ENCODE data around the gene PGBD5.

Gene PGBD5

DNA sequence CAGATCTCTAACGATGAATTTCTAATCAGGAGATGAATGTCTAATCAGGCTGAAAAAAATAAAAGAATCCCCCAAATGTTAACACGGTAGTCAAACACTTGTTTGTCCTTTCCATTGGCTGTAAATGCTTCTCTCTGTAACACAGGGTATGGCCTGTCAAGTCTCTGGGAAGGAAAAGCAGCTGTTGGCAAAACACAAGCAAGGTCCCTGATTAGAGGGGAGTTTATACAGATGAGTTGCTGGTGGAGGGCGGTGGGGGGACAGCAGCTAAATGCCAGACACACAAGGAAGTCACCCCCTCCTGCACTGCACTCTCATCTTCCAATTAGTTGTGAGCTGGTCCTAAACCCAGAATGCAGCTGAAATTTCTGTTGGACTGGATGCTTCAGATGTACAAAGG, 51.0 kb downstream of the PGBD5 start:
- TF ChIP-seq, protein P1, sequence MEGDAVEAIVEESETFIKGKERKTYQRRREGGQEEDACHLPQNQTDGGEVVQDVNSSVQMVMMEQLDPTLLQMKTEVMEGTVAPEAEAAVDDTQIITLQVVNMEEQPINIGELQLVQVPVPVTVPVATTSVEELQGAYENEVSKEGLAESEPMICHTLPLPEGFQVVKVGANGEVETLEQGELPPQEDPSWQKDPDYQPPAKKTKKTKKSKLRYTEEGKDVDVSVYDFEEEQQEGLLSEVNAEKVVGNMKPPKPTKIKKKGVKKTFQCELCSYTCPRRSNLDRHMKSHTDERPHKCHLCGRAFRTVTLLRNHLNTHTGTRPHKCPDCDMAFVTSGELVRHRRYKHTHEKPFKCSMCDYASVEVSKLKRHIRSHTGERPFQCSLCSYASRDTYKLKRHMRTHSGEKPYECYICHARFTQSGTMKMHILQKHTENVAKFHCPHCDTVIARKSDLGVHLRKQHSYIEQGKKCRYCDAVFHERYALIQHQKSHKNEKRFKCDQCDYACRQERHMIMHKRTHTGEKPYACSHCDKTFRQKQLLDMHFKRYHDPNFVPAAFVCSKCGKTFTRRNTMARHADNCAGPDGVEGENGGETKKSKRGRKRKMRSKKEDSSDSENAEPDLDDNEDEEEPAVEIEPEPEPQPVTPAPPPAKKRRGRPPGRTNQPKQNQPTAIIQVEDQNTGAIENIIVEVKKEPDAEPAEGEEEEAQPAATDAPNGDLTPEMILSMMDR (IDR thresholded peaks at IDR 0.05; ENCODE audit: control insufficient read depth, insufficient read depth, low read depth, low read length, missing control alignments), result no peak
- no peak overlapping the region for H3K4me3 ChIP-seq (ENCODE audit: control insufficient read depth, low read depth, low read length)
- no peak for DNase-seq (ENCODE audit: low read depth)

DNA sequence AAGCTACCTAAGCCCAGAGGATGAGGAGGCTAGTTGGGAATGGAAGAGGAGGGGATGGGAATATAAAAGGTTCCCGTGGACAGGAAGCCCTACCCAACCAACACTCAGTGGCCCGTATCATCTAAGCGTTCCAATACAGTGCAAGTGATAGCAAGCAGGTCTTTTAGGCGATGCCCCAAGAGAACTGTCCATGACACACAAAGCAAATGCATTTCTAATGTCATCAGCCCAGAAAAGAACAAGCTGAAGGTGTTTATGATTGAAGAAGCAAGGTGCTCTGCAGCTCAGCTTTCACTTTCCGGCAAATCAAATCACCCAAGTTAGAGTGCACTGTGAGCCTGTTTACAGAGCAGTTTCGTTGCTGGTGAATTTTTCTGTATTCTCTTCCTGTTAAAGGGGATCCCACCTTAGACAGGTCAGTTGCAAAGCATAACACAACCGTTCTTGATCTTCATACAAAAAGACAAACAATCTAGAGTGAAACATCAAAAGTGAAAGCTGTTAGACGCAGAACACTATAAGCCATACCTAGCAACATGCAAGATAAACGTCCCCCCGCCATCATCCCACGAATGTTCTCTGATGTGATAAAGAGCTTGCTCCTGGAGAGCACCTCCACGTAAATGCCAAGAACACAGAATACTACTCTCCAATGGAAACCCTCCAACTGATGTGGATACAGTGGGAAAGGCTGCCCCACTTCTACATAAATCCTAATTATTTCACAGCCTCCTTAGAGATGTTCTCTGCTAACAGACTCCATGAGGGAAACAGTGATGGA, 54.0 kb downstream of the PGBD5 start:
- no peak overlapping the region for H3K4me3 ChIP-seq (ENCODE audit: control insufficient read depth, low read depth, low read length)
- DNase-seq (ENCODE audit: low read depth), result no peak
- TF ChIP-seq, protein P1 (IDR thresholded peaks at IDR 0.05; ENCODE audit: control insufficient read depth, insufficient read depth, low read depth, low read length, missing control alignments), result no peak

DNA sequence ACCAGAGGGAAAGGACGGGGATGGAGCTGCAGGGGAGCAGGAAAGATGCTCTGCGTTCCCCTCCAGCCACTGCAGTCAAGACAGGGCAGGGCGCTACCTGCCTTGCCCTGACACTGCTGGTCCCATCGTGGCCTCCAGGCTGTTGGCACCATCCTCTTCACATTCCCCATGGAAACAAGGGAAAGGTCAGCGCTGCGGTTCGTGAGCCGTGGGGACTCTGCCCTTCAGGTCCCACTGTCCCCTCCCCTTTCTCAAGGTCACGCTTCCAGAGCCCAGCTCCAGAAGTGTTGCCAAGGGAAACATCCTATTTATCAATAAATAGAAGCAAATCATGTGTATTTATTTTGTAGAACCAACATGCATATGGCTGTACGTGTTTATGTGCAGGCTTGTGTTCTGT, 56.0 kb downstream of the PGBD5 start:
- H3K4me3 ChIP-seq (ENCODE audit: control insufficient read depth, low read depth, low read length), result no peak overlapping the region
- no peak for DNase-seq (ENCODE audit: low read depth)
- TF ChIP-seq, protein P1 (IDR thresholded peaks at IDR 0.05; ENCODE audit: control insufficient read depth, insufficient read depth, low read depth, low read length, missing control alignments), result no peak

DNA sequence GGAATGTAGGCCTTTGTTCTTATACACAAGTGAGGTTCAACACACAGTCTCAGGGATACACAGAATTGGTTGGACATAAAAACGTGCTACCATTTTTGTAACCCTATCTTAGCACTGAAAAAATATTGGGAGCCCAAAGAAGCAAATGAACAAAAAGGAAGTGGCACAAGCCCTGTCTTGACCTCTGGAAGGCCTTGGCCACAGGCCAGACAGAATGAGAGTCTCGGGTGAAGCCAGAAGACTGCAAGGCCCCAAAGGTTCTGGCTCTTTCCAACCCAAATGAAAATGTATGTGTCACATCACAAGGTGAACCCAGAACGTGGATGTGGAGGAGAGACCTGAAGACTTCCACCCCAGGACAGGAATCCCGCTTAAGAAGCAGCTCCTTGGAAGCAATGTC, 57.3 kb downstream of the PGBD5 start:
- H3K4me3 ChIP-seq (ENCODE audit: control insufficient read depth, low read depth, low read length), result no peak overlapping the region
- TF ChIP-seq, protein P1 (IDR thresholded peaks at IDR 0.05; ENCODE audit: control insufficient read depth, insufficient read depth, low read depth, low read length, missing control alignments), result no peak
- no peak for DNase-seq (ENCODE audit: low read depth)

DNA sequence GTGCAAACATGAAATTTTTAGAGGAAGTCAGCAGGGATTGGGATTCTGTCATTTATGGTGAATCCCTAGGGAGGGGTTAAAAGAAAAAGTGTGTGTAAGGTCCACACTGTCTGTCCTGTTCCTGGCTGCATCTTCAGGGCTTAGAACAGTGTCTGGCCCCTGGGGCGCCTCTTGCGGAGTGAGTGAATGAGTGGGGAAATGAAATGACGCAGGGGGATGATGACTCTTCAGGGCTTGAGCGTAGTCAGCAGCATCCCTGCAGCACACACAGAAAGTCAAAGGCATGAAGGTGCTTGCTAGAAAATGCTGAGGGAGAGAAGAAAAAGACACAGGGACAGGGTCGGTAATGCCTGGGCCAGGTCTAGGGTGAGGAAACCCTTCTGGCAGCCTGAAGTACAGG, 57.8 kb downstream of the PGBD5 start:
- peak; percentile 10 for DNase-seq (ENCODE audit: low read depth)
- TF ChIP-seq, protein P1 (IDR thresholded peaks at IDR 0.05; ENCODE audit: control insufficient read depth, insufficient read depth, low read depth, low read length, missing control alignments), result no peak
- no peak overlapping the region for H3K4me3 ChIP-seq (ENCODE audit: control insufficient read depth, low read depth, low read length)

DNA sequence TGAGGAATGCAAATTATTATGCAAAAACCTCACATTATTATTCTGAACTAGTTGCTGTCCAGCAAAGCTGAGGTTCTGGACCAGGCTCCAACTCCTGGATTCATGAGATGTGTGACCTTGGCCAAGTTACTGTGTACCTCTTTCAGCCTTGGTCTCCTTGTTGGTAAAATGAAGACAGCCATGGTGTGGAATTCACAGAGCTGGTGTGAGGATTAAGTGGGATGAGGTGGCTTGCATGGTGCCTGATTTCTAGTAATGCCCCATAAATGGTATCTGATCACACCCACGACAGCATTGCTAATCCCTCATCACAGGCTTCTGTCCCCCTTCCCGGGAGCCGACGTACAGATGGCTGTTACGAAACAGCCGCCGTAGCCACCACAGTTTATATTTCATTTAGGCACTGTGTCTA, 59.6 kb downstream of the PGBD5 start:
- DNase-seq (ENCODE audit: low read depth), result no peak
- no peak overlapping the region for H3K4me3 ChIP-seq (ENCODE audit: control insufficient read depth, low read depth, low read length)
- TF ChIP-seq, protein P1 (IDR thresholded peaks at IDR 0.05; ENCODE audit: control insufficient read depth, insufficient read depth, low read depth, low read length, missing control alignments), result no peak

All from AG09309 (cell line).